Stimulated activated naive CD4-positive, alpha-beta T cell treated with Interleukin-2 at 50 U/mL for 16 hours (primary cell): ENCODE measurements around the gene SARM1.

Experiments used
- DNase-seq: peaks from one replicate; lab custom pipeline; 2025; lab: John Stamatoyannopoulos, UW

SARM1 gene

DNA sequence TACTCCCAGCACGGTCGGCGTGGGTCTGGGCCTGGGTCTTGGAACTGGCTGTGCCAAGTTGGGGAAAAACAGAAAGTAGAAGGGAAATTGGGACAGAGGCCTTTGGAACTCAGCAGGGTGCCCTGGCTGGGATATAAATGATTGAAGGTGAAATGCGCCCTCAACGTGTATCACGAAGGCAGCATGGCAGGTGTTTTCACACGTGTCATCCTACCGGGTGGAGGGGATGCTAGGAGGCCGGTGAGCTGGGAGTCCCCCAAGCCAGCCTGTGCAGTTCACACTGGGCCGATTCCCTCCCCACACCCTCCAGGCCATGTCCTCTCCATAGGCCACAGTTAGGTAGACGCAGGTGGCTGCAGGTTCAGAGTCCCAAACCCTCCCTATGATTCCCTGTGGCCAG, 30.0 kb upstream of the SARM1 start:
- no peak for DNase-seq

DNA sequence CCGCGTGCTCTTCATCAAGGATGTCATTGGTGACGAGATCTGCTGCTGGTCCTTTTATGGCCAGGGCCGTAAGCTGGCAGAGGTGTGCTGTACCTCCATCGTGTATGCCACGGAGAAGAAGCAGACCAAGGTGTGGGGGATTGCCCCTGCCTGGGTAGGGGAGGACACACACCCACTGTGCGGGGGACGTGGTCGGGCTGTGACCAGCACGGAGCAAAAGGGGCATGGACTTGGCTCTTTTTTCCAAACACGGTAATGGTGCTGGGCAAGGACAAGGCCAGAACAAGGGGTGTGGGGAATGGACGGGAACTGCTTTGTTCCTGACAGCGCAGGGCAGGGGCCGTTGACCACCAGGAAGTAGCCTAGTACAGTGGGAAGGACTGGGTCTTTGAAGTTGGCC, 29.2 kb upstream of the SARM1 start:
- DNase-seq = no peak

DNA sequence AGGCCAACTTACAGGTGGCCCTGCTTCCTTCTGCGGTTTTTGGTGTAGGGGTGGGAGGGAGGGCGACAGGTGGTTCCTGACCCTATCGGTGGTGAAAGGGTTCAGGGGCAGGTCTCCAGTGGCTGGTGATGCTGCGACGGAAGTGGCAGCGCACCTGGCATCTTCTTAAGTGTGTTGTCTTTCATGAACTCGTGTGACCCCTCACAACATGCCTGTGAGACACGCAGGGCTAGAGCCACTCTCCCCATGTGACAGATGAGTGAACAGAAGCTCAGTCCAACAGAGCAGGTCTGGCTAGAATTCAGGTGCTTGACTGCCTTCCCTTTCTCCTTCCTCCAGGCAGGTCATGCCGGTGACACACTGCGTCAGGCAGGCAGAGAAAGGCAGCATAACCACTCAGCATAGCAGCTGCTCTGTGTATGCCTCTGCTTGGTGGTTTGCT, 28.0 kb upstream of the SARM1 start:
- no peak for DNase-seq

DNA sequence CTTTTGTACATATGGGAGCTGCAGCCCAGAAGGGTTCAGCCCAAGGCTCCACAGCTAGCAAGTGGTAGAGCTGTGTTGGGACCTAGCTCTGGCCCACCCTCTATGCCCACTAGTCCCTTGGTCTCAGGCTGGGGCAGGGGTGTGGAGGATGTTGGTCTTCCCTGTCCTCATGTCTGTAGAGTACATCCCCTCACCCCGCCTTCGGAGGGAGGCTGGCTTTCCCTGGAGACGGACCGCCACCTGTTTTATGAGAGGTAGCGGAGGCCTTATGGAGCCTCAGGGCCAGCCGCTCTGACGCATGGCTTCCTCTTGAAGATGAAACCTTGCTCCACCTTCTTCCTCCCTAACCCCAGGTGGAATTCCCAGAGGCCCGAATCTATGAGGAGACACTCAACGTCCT, 27.5 kb upstream of the SARM1 start:
- no peak for DNase-seq

DNA sequence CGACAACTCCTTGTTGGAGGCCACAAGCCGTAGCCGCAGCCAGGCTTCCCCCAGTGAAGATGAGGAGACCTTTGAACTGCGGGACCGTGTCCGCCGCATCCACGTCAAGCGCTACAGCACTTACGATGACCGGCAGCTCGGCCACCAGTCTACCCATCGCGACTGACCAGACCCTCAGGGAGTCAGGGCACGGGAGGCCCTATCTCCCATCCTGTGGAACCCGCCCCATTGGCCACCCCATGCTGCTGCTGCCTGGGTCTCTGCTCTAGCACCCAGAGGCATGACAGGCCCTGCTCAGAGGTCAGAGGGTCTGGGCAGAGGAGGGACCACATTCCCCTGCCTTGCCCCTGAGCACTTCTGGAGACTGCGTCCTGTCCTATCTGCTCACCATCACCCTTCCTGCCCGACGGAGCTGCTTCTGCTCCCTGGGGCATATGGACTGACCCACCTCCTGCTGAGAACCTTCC, 27.0 kb upstream of the SARM1 start:
- DNase-seq = no peak

DNA sequence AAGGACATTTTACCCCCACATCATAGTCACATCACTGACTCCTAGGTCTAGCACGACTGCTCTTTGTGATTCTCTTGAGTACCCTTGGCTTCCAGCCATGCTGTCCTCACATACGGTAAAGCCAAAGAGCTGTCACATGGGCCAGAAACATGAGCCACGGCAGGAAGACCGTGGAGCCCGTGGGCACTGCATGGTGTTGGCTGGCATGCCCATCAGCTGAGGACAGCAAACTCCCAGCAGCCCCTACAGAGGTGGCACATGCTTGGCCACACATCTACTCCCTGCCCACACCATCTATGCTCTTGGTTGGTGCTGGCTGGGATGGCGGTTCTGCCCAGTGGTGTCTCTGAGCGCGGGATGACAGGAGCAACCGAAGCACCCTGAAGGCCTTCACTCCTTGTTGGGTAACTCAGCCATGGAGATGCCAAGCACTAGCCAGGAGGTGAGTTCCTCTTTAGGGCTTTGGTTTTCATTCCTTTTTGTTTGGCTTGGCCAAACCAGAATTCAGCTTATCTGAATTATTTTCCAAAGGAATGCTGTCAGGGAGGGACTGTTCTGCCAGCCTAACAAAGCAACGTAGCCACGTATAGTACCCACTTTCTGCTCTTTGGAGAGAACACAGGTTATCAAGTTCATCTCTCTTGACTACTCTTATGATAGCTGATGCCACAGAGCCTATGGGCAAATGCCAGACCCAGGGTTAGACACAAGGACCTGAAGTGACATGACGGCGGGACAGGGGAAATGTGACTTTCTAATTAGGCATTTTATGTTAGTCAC, 25.9 kb upstream of the SARM1 start:
- no peak for DNase-seq

DNA sequence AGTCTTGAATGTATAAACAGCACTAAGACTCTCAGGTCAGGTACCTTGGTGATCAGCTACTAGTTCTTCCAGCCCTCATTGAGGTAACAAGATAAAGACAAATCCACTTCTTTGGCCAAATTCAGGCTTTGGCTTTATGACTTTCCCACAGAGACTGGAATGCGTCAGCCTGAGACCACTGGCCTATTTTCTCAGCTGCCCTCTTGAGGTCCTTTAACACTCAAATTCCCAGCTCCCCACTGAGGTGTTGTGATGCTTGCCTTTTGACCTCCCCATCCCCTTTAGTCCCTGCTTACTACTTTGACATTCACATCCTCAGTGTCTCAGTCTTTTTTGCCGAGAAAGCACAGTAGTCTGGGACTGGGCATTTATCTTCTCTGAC, 25.3 kb upstream of the SARM1 start:
- no peak for DNase-seq

DNA sequence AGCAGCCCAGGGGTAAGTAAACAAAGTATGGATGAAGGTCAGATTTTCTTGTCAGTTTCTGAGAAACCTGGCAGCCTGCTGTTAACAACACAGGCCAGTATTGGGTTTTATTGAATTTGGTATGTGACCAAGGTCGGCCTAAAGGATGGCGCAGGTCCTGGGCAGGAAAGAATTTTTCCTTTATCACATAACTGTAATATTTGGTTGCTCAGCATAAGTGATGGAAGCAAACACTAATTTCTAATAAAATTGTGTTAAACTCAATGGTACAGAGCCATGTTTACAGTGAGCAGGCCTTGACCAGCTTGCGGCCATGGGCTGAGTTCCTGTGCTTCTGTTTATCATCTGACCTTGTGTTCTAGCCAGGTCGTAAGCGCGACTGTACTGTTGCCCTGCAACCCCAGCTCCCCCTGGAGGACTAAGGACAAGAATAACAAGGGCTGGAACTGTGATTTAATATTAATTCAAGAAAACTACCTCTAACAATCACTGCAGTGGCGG, 24.7 kb upstream of the SARM1 start:
- DNase-seq = no peak

DNA sequence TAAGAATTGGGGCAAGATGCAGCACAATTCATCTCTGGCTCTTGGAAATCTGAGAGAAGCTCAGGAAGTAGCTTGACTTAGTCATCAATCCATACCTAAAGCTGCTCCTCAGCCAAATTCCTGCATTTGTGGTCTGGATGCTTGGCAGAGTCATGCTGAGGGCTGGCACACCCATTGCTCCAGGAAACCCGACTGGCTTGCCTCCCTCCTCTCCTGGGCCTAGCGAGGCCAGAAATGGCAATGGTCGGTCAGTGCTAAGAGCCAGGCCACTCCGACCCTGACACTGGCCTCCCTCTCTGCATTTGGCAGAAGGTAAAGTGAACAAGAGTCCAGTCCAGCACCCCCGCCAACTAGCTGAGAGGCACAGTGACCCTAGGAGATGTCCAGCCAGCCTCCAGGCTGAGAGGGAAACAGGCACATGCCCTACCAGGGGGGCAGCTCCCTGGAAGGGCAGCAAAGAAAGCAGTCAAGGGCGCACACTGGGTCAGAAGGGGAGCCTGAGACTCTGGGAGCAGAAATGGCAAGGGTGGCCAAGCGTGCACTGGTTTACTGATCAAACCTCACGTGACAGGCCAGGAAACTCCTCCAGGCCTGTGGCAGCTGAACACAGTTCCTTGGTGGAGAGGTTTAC, 24.1 kb upstream of the SARM1 start:
- DNase-seq = no peak

DNA sequence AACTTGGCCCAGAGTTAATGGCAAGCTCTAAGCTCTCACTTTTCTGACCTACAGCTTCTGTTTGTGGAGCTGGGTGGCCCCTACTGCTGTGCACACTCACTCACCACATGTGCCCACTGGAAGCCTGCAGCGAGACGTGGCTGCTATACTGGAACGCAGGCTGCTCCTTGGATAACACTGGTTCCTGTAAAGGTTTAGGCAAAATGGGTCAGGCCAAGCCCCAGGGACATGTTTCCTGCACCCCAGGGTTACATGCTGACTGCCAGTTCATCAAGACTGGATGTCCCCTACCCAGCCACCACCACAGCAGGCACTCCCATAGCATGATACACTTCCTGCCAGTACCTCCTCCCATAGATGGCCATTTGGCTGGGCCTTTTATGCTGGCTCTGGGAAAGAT, 22.5 kb upstream of the SARM1 start:
- DNase-seq = no peak

DNA sequence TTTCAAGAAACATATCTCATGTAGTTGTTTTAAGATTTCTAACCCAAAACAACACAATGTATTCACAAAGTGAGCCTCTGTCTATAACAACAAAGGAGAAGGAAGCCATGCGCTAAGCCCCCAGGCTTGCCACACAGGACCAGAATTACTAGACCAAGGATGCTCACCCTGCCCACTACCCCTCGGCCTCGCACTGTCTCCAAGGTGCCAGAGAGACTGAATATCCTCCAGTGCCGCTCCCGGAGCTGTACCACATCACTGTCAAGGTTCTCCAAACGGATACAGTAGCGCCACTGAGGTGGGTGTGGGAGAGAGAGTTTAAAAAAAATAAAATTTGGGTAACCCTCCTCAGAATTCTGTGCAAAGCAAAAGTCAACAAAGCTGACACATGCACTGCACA, 21.2 kb upstream of the SARM1 start:
- DNase-seq = no peak

DNA sequence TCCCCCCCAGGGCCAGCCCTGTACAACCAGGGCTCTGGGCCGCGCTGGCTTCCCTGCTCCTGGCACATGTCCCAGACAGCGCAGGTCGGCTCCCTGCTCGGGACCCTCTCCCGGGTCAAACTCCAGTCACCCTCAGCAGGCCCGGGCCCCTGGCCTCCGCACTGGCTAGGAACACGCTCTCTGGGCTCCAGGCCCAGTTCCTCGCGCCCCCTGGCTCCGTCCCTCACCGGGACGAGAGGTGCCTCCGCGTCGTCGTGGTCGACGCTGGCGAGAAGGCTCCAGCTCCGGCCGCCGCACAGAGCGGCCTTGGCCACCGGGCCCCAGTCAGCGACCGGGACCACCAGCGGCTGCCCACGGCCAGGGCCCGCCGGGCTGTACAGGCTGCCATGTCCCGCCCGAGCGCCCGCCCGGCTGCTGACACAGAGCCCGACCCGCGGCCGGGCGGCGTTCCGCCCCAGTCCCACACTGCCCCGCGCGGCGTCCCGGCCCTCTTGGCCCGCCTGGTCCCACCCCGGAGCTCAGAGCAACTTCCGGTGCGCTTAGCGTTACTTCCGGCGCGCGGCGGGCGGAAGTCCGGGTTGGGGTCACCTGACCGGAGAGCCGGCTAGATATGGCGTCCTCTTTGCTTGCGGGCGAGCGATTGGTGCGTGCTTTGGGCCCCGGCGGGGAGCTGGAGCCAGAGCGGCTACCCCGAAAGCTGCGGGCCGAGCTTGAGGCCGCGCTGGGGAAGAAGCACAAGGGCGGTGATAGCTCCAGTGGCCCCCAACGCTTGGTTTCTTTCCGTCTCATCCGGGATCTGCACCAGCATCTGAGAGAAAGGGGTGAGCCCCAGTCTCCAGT, 14.2 kb upstream of the SARM1 start, which contains the start of gene POLDIP2:
TSS of gene POLDIP2 (minus strand) at position 467 of the 840 bp plus-strand sequence. CDS start at position 388, 79 bp downstream.
- DNase-seq = peak; percentile 94

DNA sequence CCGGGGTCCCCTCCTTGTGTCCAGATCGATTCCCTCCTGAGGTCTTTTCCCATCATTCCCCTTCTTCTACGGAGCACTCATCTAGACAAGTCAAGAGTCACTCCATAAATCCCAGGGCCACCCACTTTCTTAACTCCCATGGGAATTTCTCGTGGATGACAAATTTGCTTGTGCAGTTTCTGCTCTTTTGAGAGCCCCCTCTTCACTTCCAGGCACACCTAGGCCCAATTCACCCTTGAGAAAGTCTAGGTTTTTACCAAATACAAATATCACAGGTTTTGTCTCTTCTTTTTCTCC, 13.6 kb upstream of the SARM1 start:
- no peak for DNase-seq

DNA sequence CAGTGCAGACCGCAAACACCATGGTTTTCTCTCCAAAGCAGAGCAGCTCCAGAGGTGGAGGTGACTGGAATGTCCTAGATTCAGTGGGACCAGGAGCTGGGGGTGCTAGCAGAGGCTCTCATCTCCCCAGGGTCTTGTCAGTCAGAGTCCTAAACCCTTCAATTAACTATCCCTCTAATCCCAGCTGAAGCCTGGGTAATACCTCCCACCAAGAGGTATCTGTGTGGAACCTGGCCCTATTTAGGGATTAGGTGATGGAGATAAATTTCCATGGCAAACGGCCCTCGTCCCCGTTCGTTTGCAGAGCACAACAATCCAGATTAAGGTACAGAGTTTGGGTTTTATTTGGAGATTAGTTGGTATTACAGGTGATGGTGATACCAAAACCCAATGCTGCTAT, 8.3 kb upstream of the SARM1 start:
- no peak for DNase-seq

DNA sequence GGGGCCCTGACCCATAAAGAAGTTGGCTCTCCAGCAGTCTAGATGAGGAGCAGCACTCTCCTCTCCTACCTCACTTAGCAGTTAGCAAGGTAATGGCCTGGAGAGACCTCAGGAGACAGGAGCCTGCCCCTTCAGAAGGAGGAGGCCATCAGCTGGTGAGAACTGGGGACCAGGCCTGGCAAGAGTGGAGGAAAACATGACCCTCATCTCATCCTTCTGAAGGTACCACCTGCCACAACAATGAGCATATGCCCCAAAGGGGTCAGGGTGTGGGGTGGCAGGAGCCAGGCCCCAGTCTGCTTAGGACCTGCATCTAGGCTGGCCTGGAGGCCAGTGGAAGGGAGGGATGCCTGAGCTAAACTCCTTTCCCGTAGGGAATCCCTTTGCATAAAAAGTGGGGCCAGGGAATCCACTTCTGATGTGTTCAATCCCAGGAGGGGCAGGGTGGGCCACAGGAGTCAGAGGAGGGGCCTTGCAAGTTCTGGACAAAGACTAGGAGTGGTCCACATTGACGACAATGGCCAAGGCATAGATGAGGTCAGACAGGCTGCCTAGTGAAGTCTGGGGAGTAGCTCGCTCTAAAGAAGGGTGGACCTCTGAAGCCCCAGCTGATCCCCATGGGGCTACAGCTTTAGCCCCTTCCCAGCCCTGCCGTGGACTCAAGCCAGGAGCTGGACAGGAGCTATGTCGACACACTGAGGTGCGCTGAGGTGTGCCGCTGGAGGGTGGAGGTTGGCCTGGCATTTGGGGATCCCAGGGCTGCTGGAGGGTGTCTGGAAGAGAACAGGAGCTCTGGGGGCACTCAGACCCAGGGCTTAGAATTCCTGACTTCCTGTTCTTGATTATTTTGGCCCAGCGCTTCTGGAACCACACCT, 7.5 kb upstream of the SARM1 start:
- no peak for DNase-seq

DNA sequence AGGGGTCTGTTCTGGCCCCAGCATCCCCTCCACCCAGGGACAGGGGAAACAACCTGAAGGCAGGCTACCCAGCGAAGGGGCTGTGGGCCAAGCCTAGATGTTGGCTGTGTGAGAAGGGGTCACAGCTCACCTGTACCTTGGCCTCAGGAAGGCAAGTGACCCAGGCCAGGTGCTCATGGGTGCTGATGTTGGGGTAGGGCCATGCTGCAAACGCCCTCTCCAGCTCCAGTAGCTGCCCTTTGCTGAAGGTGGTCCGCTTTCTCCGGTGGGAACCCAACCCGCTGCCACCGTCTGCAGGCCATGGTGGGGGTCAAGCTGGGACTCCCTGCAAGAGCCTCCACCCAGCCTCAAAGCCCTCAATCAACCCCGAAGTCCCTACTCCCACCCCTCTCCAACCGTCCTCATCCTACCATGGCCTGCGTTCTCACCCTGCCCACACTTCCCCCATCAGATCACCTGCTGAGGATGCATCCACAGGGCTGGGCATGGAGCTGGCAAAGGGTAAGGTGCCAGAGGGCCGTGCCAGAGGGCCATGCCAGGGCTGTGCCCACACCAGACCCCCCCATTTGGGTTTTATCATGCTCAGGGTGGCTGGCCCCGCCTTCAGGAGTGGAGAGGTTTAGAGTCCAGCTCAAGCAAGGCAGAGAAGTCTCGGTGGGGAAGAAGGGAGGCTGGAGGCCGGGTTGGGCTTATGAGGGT, 6.7 kb upstream of the SARM1 start, which contains the start of gene SEBOX:
TSS of gene SEBOX (minus strand) at position 535 of the 699 bp plus-strand sequence. CDS start at position 487, 48 bp downstream.
- DNase-seq = no peak

DNA sequence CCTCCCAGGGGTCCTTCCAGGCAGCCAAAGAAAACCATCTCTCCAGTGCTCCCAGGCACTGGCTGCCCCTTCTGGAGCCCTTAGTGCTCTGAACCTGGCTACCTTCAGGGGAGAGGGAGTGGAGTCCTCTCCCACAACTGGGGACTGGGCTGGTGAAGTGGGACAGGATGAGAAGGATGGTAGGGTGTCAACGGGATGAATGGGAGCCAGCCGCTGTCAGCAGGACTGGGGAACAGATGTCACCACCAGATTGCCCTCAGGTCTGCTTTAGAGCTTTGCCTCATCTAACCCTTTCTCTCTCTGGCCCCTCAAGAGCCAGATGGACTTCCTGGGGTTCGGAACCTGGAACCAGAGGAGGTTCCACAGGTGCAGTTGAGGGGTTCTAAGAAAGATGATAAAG, 6.0 kb upstream of the SARM1 start:
- DNase-seq = no peak

DNA sequence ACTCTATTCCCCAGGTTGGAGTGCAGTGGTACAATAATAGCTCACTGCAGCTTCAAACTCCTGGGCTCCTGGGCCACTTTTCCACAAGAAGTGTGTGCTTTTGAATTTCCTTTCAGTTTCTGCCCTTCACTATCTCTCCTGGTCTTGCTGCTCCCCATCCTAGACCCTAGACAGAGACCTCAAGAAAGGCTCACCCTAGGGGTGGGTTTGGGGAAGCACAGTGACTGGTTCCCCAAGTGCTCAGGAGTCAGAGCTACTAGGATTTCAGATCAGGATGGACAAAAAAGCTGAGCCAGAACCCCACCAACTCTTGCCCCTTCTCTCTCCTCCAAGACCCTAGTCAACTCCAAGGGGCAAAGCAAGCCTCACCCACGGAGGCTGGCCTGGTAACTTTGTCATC, 4.9 kb upstream of the SARM1 start:
- no peak for DNase-seq

DNA sequence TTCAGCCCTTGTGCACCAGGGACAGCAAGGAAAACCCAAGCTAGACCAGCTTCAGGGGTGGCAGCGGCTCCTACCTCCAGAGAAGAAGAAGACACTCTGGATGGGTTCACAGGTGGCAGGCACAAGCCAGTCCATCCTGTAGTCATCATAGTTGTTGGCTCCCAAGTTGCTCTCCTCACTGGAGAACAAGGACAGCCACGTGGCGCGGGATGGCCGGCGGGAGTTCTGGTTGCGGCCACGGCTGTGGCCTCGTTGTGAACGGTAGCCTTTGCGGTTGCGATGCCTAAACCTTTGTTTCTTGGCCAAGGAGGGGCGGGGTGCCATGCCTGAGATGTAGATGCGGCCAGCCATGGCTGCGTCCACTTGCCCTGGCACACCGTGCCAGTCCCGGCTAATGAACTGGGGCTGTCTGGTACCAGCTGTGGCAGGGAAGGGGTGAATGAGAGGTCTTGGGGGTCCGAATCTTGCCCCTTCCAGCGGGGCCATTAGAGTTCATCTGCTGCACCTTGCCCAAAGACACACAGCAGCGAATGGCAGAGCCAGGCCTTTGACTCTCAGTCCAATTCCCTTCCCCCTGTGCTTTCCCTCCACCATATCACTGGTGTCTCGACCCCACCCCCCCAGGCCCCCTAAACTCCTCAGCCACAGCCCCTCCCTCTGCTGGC, 3.7 kb upstream of the SARM1 start:
- no peak for DNase-seq

DNA sequence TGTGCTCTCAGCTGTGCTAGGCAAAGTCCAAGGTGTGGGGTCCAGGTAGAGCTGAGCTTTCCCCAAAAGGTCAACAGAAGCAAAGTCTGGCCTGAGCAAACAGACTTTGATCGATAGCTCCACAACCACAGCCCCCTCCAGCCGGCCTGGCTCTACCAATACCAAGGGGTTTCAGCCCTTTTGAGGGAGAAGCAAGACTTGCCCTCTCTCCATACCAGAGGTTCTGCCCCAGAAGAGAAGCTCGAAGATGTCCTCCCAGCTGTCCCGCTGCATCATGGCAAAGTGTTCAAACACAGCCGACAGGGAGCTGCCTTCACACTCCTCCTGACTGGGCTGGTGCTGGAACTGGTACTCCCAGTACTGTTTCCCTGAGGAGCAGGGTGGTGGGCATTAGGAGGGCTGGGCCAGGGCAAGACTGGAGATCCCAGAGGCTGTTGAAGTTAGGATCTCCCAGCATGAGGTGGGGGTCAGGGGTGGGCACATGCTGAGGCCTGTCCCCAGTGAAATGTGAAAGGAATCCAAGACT, 3.1 kb upstream of the SARM1 start:
- no peak for DNase-seq
